ENCODE data around the gene FAM210A. TPM values are rescaled to one million over a fixed set of nuclear protein-coding genes. Genes with fewer than 3 reads are reported as not detected.

FAM210A gene
- total RNA-seq, 2 experiments from 2014 or later = 46.8 to 56.4 TPM

GRCh38 chr18:13620206-13620672, 106.1 kb downstream of the FAM210A start:
- POLR2A ChIA-PET = no interaction called here
- Mint-ChIP-seq H3K27ac (peak overlapping the region; percentile 31), H3K27me3 (no peaks in the 10 kb centered on the region), H3K36me3 (ENCODE audit: low read depth) (no peaks in the 10 kb centered on the region), H3K9me3 (ENCODE audit: low read depth) (no peaks in the 10 kb centered on the region), H3K4me1 (peaks cover 27% of the 10 kb centered on the region), H3K4me3 (no peak overlapping the region)
- ATAC-seq (no peak), DNase-seq (no peak)
- intact Hi-C loops (cut with DNase I, micrococcal nuclease) = no loop called here
- CTCF ChIA-PET = no interaction called here

DNA sequence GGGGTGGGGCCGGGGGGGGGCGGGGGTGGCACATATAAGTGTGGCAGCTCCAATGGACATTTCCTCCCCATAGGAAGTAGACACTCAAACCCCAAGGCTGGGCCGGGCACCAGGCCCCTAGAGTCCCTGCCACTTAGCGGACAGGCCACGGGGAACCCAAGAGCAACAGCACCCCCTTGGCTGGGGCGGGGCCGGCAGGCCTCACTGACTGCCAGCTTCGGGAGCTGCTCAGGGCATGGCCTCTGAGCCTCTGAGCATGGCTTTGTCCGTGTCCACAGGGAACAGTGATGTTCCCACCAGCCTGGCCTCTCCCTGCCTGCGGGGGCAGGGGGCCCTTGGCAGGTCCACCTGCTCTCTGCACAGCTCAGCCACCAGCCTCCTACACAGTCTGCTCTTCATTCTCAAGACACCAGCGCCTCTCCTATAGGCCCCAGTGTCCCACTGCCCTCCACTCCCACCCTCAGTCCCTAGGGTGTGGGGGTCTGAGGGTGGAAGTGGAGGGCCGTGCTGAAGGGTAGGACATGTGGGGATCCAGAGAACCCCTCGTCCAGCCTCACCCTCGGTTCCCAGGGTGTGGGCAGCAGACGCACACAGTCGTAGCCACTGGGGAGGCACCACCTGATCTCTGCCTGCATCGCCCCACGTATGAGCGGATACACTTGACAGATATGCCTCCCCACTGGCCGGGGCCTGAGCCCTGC, 106.7 kb downstream of the FAM210A start:
- ATAC-seq (no peak), DNase-seq (no peak)
- no peaks in the 10 kb centered on the region for H3K27me3 Mint-ChIP-seq
- no peak overlapping the region for H3K27ac Mint-ChIP-seq
- peaks cover 33% of the 10 kb centered on the region for H3K4me1 Mint-ChIP-seq
- peaks cover 2% of the 10 kb centered on the region for H3K36me3 Mint-ChIP-seq (ENCODE audit: low read depth)
- no peaks in the 10 kb centered on the region for H3K9me3 Mint-ChIP-seq (ENCODE audit: low read depth)
- intact Hi-C loops (cut with DNase I, micrococcal nuclease) = loop anchor here (5.0 to 10.0 kb wide), 4 partner anchors 185 to 625 kb away; partner anchors contain the start of genes CEP192 (in 1 of the 2) and LDLRAD4 (in 1 of the 2)
- CTCF ChIA-PET = no interaction called here
- POLR2A ChIA-PET = no interaction called here
- H3K4me3 Mint-ChIP-seq = no peak overlapping the region

DNA sequence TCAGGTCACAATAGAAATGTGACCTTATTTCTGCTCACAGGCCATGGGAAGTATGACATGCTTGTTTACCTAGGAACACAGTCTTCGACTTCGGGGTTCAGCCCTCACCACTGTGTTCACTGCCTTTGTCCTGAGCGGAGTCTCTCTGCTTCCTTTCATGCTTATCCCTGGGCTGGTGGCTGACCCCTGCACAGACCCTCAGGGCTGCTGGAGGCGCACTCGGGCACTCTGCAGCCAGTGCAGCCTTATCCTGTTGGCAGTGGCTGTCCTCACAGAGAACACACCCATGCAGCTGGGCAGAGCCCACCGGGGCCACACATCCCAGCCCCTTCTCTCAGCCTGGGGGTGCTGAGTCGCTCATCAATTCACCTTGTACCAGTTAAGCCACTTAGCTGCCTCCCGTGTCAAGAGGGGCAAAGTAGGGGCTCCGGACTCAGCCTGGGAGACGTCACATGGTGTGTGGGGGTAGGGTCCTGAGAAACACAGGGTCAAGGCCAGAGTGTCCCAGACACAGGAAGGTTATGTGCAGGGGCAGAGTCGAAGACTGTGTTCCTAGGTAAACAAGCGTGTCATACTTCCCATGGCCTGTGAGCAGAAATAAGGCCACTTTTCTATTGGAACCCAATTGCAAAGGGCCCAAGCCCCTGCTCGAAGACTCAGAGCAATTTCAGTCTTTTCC, 107.5 kb downstream of the FAM210A start:
- DNase-seq (no peak), ATAC-seq (no peak)
- Mint-ChIP-seq H3K9me3 (ENCODE audit: low read depth) (no peaks in the 10 kb centered on the region), H3K36me3 (ENCODE audit: low read depth) (peaks cover 5% of the 10 kb centered on the region), H3K27me3 (no peaks in the 10 kb centered on the region), H3K27ac (no peak overlapping the region), H3K4me1 (peaks cover 39% of the 10 kb centered on the region), H3K4me3 (no peak overlapping the region)
- POLR2A ChIA-PET = no interaction called here
- intact Hi-C loops (cut with DNase I, micrococcal nuclease) = loop anchor here (5.0 to 10.0 kb wide), 4 partner anchors 184 to 624 kb away; partner anchors contain the start of genes CEP192 (in 1 of the 2) and LDLRAD4 (in 1 of the 2)
- CTCF ChIA-PET = no interaction called here

DNA sequence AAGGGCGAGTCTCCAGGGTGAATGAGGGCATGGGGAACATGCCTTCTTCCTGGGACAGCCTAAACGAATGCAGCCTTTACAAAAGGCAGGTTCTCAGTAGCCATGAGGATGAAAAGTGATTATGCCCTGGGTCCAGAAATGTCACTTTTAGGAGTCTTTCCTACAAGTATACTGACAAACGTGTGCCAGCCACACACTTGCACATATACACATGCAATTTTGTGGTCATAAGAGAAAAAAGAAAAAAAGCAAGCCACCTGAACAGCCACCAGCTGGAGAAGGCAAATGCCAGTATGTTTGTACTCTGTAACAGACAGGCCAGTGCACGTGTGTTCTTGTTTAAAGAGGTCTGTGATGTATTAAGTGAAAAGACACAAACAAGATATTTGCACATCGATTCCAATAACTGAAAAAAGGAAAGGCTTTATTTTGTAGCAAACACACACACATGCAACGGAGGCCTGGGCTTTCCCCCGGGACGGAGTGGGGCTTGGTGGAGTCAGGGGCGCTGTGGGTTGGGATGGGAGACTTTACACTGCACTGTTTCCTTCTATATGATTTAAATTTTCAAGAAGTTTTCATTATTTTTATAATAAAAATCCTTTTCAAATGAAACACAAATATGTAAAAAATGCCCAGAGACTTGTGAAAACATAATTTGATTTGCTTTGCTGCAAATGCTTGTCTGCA, 108.4 kb downstream of the FAM210A start:
- intact Hi-C loops (cut with DNase I, micrococcal nuclease) = loop anchor here (5.0 to 10.0 kb wide), 4 partner anchors 183 to 623 kb away; partner anchors contain the start of genes CEP192 (in 1 of the 2) and LDLRAD4 (in 1 of the 2)
- no peak for DNase-seq
- Mint-ChIP-seq H3K36me3 (ENCODE audit: low read depth) (peaks cover 5% of the 10 kb centered on the region), H3K4me3 (no peak overlapping the region), H3K27me3 (no peaks in the 10 kb centered on the region), H3K4me1 (peaks cover 49% of the 10 kb centered on the region), H3K9me3 (ENCODE audit: low read depth) (no peaks in the 10 kb centered on the region), H3K27ac (no peak overlapping the region)
- no peak for ATAC-seq
- ChIA-PET POLR2A (no interaction called here), CTCF (no interaction called here)

- H3K9me3 Mint-ChIP-seq (ENCODE audit: low read depth) = no peaks in the 10 kb centered on the region
- intact Hi-C loops (cut with DNase I, micrococcal nuclease) = loop anchor here (5.0 to 10.0 kb wide), 4 partner anchors 182 to 622 kb away; partner anchors contain the start of genes CEP192 (in 1 of the 2) and LDLRAD4 (in 1 of the 2)
- H3K4me3 Mint-ChIP-seq = peak overlapping the region; percentile 34
Measured at GRCh38 chr18:13616525-13617035, 109.8 kb downstream of the FAM210A start.

DNA sequence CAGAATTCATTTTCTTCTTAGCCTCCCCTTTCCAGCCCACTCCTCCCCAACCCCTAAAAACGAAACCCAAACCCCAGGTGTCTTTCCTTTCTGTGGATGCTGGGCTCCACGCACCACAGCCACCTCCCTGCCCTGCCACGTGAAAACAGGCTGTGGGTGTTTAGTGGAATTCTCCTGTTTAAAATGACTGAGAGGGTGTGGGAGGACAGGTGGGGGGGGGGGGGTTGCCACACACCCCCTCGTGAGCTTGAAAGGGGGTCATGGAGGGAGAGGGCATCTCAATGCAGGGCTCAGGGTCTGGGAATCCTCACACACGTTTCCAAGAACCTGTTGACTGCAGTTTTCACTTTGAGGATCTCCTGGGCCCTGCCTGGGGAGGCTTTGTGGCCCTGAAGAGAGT, 110.3 kb downstream of the FAM210A start:
- peaks cover 68% of the 10 kb centered on the region for H3K4me1 Mint-ChIP-seq
- intact Hi-C loops (cut with DNase I, micrococcal nuclease) = loop anchor here (5.0 to 10.0 kb wide), 4 partner anchors 181 to 621 kb away; partner anchors contain the start of genes CEP192 (in 1 of the 2) and LDLRAD4 (in 1 of the 2)
- H3K36me3 Mint-ChIP-seq (ENCODE audit: low read depth) = peaks cover 5% of the 10 kb centered on the region
- H3K9me3 Mint-ChIP-seq (ENCODE audit: low read depth) = no peaks in the 10 kb centered on the region
- ATAC-seq = no peak
- CTCF ChIA-PET = interaction anchor here (0.6 to 4.7 kb wide), 2 partner anchors 42 to 54 kb away, joined by 3 to 30 read pairs; no protein-coding TSS in a partner anchor
- H3K27ac Mint-ChIP-seq = peak overlapping the region; percentile 91
- POLR2A ChIA-PET = no interaction called here
- H3K27me3 Mint-ChIP-seq = no peaks in the 10 kb centered on the region
- peak; percentile 33 for DNase-seq
- peak overlapping the region; percentile 34 for H3K4me3 Mint-ChIP-seq

More at GRCh38 chr18:13616525-13617035, 109.8 kb downstream of the FAM210A start:
- Mint-ChIP-seq H3K4me1 (peaks cover 63% of the 10 kb centered on the region), H3K36me3 (ENCODE audit: low read depth) (peaks cover 5% of the 10 kb centered on the region), H3K27me3 (no peaks in the 10 kb centered on the region), H3K27ac (peak overlapping the region; percentile 91)
- CTCF ChIA-PET = interaction anchor here (0.6 kb wide), 1 partner anchor 42 kb away, joined by 3 read pairs; no protein-coding TSS in a partner anchor
- ATAC-seq (no peak), DNase-seq (peak; percentile 38)
- POLR2A ChIA-PET = interaction anchor here (0.6 kb wide), 1 partner anchor 9 kb away, joined by 4 read pairs; no protein-coding TSS in a partner anchor

DNA sequence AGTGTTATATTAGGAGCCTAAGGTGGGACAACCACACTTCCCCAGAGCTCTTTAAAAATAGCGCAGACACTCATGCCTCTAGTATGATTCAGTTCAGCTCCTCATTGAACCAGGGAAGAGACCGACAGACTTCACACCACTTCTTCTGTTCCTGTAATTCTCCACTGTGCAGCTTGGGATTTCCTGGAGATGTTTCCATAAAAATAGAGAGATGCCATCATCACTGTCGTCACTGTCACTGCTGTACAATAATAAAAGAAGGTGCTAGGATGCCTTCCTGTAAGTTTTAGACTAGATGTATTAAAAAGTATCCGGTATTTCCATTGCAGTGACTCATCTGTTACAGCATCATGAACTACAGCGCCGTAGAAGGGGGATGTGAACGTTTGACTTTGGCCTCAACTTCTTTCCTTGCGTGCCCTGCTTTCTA, 110.9 kb downstream of the FAM210A start:
- intact Hi-C loops (cut with DNase I, micrococcal nuclease) = loop anchor here (5.0 to 10.0 kb wide), 4 partner anchors 181 to 621 kb away; partner anchors contain the start of genes CEP192 (in 1 of the 2) and LDLRAD4 (in 1 of the 2)
- Mint-ChIP-seq H3K4me3 (peak overlapping the region; percentile 72), H3K36me3 (ENCODE audit: low read depth) (peaks cover 5% of the 10 kb centered on the region), H3K9me3 (ENCODE audit: low read depth) (no peaks in the 10 kb centered on the region), H3K4me1 (peaks cover 72% of the 10 kb centered on the region), H3K27ac (peak overlapping the region; percentile 91), H3K27me3 (no peaks in the 10 kb centered on the region)
- peak; percentile 30 for ATAC-seq
- ChIA-PET CTCF (interaction anchor here (0.6 to 4.7 kb wide), 5 partner anchors 22 to 711 kb away, joined by 3 to 30 read pairs (median 4); no protein-coding TSS in a partner anchor), POLR2A (interaction anchor here (0.9 to 1.9 kb wide), 2 partner anchors 27 to 48 kb away, joined by 3 to 5 read pairs; no protein-coding TSS in a partner anchor)
- peak; percentile 36 for DNase-seq

- CTCF ChIA-PET = interaction anchor here (0.6 to 4.7 kb wide), 9 partner anchors 15 to 710 kb away, joined by 3 to 30 read pairs (median 4); no protein-coding TSS in a partner anchor
- ATAC-seq (no peak), DNase-seq (peak; percentile 55)
- POLR2A ChIA-PET = interaction anchor here (0.8 to 1.9 kb wide), 4 partner anchors 26 to 47 kb away, joined by 3 to 5 read pairs (median 4); no protein-coding TSS in a partner anchor
- intact Hi-C loops (cut with DNase I, micrococcal nuclease) = loop anchor here (5.0 to 10.0 kb wide), 5 partner anchors 180 to 620 kb away; partner anchors contain the start of genes CEP192 (in 1 of the 2) and LDLRAD4 (in 1 of the 2)
- Mint-ChIP-seq H3K4me3 (peak overlapping the region; percentile 72), H3K9me3 (ENCODE audit: low read depth) (no peaks in the 10 kb centered on the region), H3K27ac (peak overlapping the region; percentile 91), H3K27me3 (no peaks in the 10 kb centered on the region), H3K36me3 (ENCODE audit: low read depth) (peaks cover 5% of the 10 kb centered on the region), H3K4me1 (peaks cover 73% of the 10 kb centered on the region)
Measured at GRCh38 chr18:13614641-13615288, 111.6 kb downstream of the FAM210A start.

GRCh38 chr18:13613591-13614501, 112.5 kb downstream of the FAM210A start:
- ATAC-seq (no peak), DNase-seq (no peak)
- POLR2A ChIA-PET = interaction anchor here (0.6 to 1.9 kb wide), 6 partner anchors 19 to 237 kb away, joined by 3 to 6 read pairs (median 4); no protein-coding TSS in a partner anchor

More at GRCh38 chr18:13613591-13614501, 112.5 kb downstream of the FAM210A start:
- Mint-ChIP-seq H3K4me3 (peak overlapping the region; percentile 72), H3K27me3 (no peaks in the 10 kb centered on the region), H3K27ac (peak overlapping the region; percentile 87), H3K9me3 (ENCODE audit: low read depth) (no peaks in the 10 kb centered on the region), H3K36me3 (ENCODE audit: low read depth) (peaks cover 5% of the 10 kb centered on the region), H3K4me1 (peaks cover 82% of the 10 kb centered on the region)
- CTCF ChIA-PET = interaction anchor here (0.7 to 4.7 kb wide), 9 partner anchors 14 to 559 kb away, joined by 3 to 30 read pairs (median 3); no protein-coding TSS in a partner anchor
- intact Hi-C loops (cut with DNase I, micrococcal nuclease) = loop anchor here (2.0 to 10.0 kb wide), 6 partner anchors 179 to 619 kb away; partner anchors contain the start of genes CEP192 (in 1 of the 2) and LDLRAD4 (in 1 of the 2)
